Embryonic facial prominence (tissue), 1 donor: ENCODE data around the gene TM4SF18.

ENCODE experiments used
- DNase-seq: peaks from one replicate; pipeline ENCODE4 v3.0.0-alpha.2; 2016; ENCODE audit errors: extremely low spot score

The TM4SF18 gene

GRCh38 chr3:149330609-149331331, 2.7 kb downstream of the TM4SF18 start:
- no peak for DNase-seq

GRCh38 chr3:149327156-149327555, 6.3 kb downstream of the TM4SF18 start:
- no peak for DNase-seq

GRCh38 chr3:149325581-149325980, 7.9 kb downstream of the TM4SF18 start:
- no peak for DNase-seq

GRCh38 chr3:149324332-149324731, 9.1 kb downstream of the TM4SF18 start:
- DNase-seq = no peak

GRCh38 chr3:149321640-149322039, 11.8 kb downstream of the TM4SF18 start:
- DNase-seq = no peak

- no peak for DNase-seq
These were observed 12.3 kb downstream of the TM4SF18 start for GRCh38 chr3:149321136-149321535.

GRCh38 chr3:149319750-149320149, 13.7 kb downstream of the TM4SF18 start:
- no peak for DNase-seq

GRCh38 chr3:149317072-149317471, 16.4 kb downstream of the TM4SF18 start:
- DNase-seq = no peak

GRCh38 chr3:149316437-149316836, 17.0 kb downstream of the TM4SF18 start:
- no peak for DNase-seq

GRCh38 chr3:149315694-149316093, 17.7 kb downstream of the TM4SF18 start:
- DNase-seq = no peak

- DNase-seq = no peak
These were observed 18.4 kb downstream of the TM4SF18 start for GRCh38 chr3:149314807-149315578.

- DNase-seq = no peak
These were observed 19.9 kb downstream of the TM4SF18 start for GRCh38 chr3:149313542-149313941.

- DNase-seq = no peak
These were observed 22.5 kb downstream of the TM4SF18 start for GRCh38 chr3:149310796-149311534.

GRCh38 chr3:149307435-149307783, 26.0 kb downstream of the TM4SF18 start:
- no peak for DNase-seq

GRCh38 chr3:149306751-149307434, 26.5 kb downstream of the TM4SF18 start:
- no peak for DNase-seq

- DNase-seq = no peak
These were observed 28.1 kb downstream of the TM4SF18 start for GRCh38 chr3:149305376-149305775.

- DNase-seq = no peak
These were observed 33.3 kb downstream of the TM4SF18 start for GRCh38 chr3:149299938-149300801.

GRCh38 chr3:149296972-149297371, 36.5 kb downstream of the TM4SF18 start:
- DNase-seq = no peak

- no peak for DNase-seq
These were observed 40.8 kb downstream of the TM4SF18 start for GRCh38 chr3:149292666-149293065.

GRCh38 chr3:149291178-149291577, 42.3 kb downstream of the TM4SF18 start:
- no peak for DNase-seq

- DNase-seq = no peak
These were observed 44.8 kb downstream of the TM4SF18 start for GRCh38 chr3:149288655-149289054.
